Measurements from ENCODE around the gene IMPA2.

- no peak for TF ChIP-seq CTCF (IDR thresholded peaks at IDR 0.05)
- TF ChIP-seq POLR2A (IDR thresholded peaks at IDR 0.05), result no peak
These were observed 46.2 kb downstream of the IMPA2 start for GRCh38 chr18:12027480-12027879.

All from lower leg skin (tissue), 3 donors.